A673 (cell line): ENCODE data around the gene ST6GALNAC3.

Experiments used
- EZH2 ChIP-seq: fragments of 200-600 bp; sonication (generic); IDR thresholded peaks from 2 replicates; pipeline ENCODE4 v1.6.1; 2017; ENCODE audit warnings: borderline replicate concordance, low read depth, mild to moderate bottlenecking, mixed read lengths, antibody characterized with exemption, low read length; ENCODE audit not compliant: poor library complexity, severe bottlenecking
- TF ChIP-seq, protein P1 (sequence below): fragments of 300-800, 200-600 bp; sonication (generic); conservative IDR thresholded peaks from 2 replicates; pipeline ENCODE4 v1.5.1; 2017; ENCODE audit warnings: low read depth, mild to moderate bottlenecking, antibody characterized with exemption, low read length, moderate library complexity, mixed read lengths

DNA sequence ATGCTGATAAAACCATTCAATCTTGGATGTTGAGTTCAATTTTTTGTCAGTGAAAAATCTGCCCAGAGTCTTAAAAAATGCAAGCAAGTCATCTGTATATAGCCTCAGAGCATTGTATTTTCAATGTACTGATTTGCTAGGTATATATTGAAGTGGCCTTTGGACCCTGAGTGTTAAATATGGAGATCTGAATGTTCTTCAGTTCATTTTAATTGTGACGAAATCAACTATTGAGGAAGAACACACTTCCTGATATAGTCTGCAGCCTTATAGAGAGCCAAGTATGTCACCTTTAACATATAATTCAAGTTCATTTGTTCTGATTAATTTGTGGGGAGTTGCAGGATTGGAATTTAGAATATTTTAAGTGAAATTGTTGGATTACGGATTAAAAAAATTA lies 128.1 kb downstream of the ST6GALNAC3 start:
- TF ChIP-seq, protein P1, sequence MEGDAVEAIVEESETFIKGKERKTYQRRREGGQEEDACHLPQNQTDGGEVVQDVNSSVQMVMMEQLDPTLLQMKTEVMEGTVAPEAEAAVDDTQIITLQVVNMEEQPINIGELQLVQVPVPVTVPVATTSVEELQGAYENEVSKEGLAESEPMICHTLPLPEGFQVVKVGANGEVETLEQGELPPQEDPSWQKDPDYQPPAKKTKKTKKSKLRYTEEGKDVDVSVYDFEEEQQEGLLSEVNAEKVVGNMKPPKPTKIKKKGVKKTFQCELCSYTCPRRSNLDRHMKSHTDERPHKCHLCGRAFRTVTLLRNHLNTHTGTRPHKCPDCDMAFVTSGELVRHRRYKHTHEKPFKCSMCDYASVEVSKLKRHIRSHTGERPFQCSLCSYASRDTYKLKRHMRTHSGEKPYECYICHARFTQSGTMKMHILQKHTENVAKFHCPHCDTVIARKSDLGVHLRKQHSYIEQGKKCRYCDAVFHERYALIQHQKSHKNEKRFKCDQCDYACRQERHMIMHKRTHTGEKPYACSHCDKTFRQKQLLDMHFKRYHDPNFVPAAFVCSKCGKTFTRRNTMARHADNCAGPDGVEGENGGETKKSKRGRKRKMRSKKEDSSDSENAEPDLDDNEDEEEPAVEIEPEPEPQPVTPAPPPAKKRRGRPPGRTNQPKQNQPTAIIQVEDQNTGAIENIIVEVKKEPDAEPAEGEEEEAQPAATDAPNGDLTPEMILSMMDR: no peak
- no peak for TF ChIP-seq EZH2
